Testis (tissue), 2 donors: ENCODE measurements around the gene TAS2R43.

Experiments
- POLR2A ChIP-seq: fragments of 450-650 bp; IDR thresholded peaks from one replicate; pipeline ENCODE4 v1.6.1; 2017; ENCODE audit warnings: antibody characterized with exemption, mild to moderate bottlenecking, moderate library complexity
- TF ChIP-seq, protein P1 (sequence below), 3 experiments: fragments of 450-650 bp in 2 of 3; fragments of 200-600 bp in 1 of 3; sonication (generic) in 1 of 3; IDR thresholded peaks; one replicate each; pipeline ENCODE4 v1.5.1; 2016 to 2019; ENCODE audit warnings: antibody characterized with exemption in 3 of 3, mild to moderate bottlenecking in 2 of 3, moderate library complexity in 1 of 3

DNA sequence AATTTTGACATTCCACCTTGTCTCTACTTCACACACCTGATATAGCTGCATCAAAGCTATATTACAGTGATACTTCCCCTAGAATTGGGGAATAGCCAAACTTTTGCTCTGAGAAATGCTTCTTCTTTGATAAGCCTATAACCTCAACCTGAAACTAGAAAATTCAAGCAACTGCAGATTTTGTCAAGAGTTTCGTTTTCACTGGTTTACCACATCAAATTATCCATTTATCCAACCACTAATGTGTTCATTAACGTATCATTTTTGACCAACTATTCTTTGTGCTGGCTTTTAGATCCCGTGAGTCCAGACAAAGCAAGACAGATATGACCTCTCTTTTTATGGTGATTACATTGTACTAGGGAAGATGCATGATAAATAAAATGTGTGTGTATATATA lies 16.5 kb downstream of the TAS2R43 start:
- TF ChIP-seq, protein P1, sequence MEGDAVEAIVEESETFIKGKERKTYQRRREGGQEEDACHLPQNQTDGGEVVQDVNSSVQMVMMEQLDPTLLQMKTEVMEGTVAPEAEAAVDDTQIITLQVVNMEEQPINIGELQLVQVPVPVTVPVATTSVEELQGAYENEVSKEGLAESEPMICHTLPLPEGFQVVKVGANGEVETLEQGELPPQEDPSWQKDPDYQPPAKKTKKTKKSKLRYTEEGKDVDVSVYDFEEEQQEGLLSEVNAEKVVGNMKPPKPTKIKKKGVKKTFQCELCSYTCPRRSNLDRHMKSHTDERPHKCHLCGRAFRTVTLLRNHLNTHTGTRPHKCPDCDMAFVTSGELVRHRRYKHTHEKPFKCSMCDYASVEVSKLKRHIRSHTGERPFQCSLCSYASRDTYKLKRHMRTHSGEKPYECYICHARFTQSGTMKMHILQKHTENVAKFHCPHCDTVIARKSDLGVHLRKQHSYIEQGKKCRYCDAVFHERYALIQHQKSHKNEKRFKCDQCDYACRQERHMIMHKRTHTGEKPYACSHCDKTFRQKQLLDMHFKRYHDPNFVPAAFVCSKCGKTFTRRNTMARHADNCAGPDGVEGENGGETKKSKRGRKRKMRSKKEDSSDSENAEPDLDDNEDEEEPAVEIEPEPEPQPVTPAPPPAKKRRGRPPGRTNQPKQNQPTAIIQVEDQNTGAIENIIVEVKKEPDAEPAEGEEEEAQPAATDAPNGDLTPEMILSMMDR (IDR thresholded peaks at IDR 0.05), result no peak
- TF ChIP-seq POLR2A, result no peak
